Body of pancreas (tissue), 4 donors: Measurements from ENCODE around the gene CEP83. TPM values are rescaled to one million over a fixed set of nuclear protein-coding genes. Genes with fewer than 3 reads are reported as not detected.

Experiments
- ATAC-seq: fragments of 150-250 bp; one replicate; pipeline ENCODE4 v1.9.1; 2016
- DNase-seq, 4 donors: peaks; one replicate each; pipeline ENCODE4 v3.0.0-alpha.2; 2019
- H3K27ac ChIP-seq, 4 donors: fragments of 200-600 bp; sonication (generic); 1 replicate in 3 of 4; 2 replicates in 1 of 4; pipeline versions ENCODE4 v1.5.1 to v1.6.1; 2016 to 2019; ENCODE audit warnings: mild to moderate bottlenecking in 1 of 4, mixed read lengths in 1 of 4, moderate library complexity in 1 of 4
- H3K27me3 ChIP-seq, 2 donors: fragments of 200-600 bp; sonication (generic); one replicate each; pipeline ENCODE4 v1.6.0; 2016; ENCODE audit warnings: mild to moderate bottlenecking in 1 of 2
- H3K36me3 ChIP-seq, 2 donors: fragments of 200-600 bp; sonication (generic); replicated peaks in 1 of 2; 2 replicates each; pipeline ENCODE4 v1.5.1; 2016; ENCODE audit warnings: low read depth in 2 of 2; ENCODE audit not compliant: insufficient read depth in 1 of 2
- H3K4me1 ChIP-seq: fragments of 200-600 bp; sonication (generic); one replicate; pipeline ENCODE4 v1.6.0; 2016
- H3K4me3 ChIP-seq, 2 donors: fragments of 200-600 bp; sonication (generic); 1 replicate in 1 of 2; 2 replicates in 1 of 2; pipeline ENCODE4 v1.5.1; 2016 to 2019
- H3K9me3 ChIP-seq, 3 donors: fragments of 200-600 bp; sonication (generic); 1 replicate in 2 of 3; 2 replicates in 1 of 3; pipeline ENCODE4 v1.5.1; 2016
- CTCF ChIP-seq, 7 experiments: fragments of 450-650 bp in 4 of 7; fragments of 200-600 bp in 3 of 7; sonication (generic) in 3 of 7; IDR thresholded peaks; one replicate each; pipeline ENCODE4 v1.5.1; 2016 to 2019; ENCODE audit warnings: antibody characterized with exemption in 7 of 7
- POLR2A ChIP-seq, 3 donors: fragments of 450-650 bp; IDR thresholded peaks; one replicate each; pipeline ENCODE4 v1.6.1; 2016; ENCODE audit warnings: antibody characterized with exemption in 3 of 3, mild to moderate bottlenecking in 2 of 3
- WGBS, 2 donors: methylation state at CpG; one replicate each; pipeline ENCODE4 v1.1.5; 2017; 5-methylcytosine and 5-hydroxymethylcytosine counted together
- intact Hi-C: fragments of 100-400 bp; cut with DNase I; formaldehyde crosslinking; loops from one replicate; pipeline ENCODE4 v1.15.1; 2023
- total RNA-seq, 2 donors: library from RNA; depleted of rRNA; stranded (reverse); fragments of >200 nt; gene quantifications; one replicate each; pipeline ENCODE4 v1.1.0, GENCODE V29; 2016

CEP83 gene
- total RNA-seq, result 10 to 100 TPM; 41.8 to 48.1 TPM

- peak; percentile 99 for ATAC-seq
- Histone ChIP-seq H3K4me1 (peaks cover 26% of the 10 kb centered on the region), H3K9me3 (no peaks in the 10 kb centered on the region), H3K4me3 (peak within 1 kb of the TSS; percentile 44 to 82), H3K27me3 (no peaks in the 10 kb centered on the region), H3K27ac (peak within 1 kb of the TSS; percentile 83 to 93 (median 88)), H3K36me3 (no peaks in the 10 kb centered on the region)
- intact Hi-C loops, result no loop called here
- WGBS, 2 donors, result 0% methylated on average over 22 to 77 of the region's 77 CpGs
- peak; percentile 94 to 96 (median 96) for DNase-seq
- peak; percentile 71 to 91 (median 88) for TF ChIP-seq POLR2A (IDR thresholded peaks at IDR 0.05)
- TF ChIP-seq CTCF (IDR thresholded peaks at IDR 0.05), result peak in 2 of 7 experiments; percentile 4 to 6
These were observed at the start of gene CEP83 for GRCh38 chr12:94459728-94460615. CEP83 (minus strand) TSS chr12:94459867; CDS start chr12:94412490, 47,377 bp downstream.

GRCh38 chr12:94509317-94509716 lies 49.6 kb upstream of the CEP83 start:
- H3K4me3 ChIP-seq, result no peak overlapping the region
- no peaks in the 10 kb centered on the region for H3K36me3 ChIP-seq
- intact Hi-C loops, result no loop called here
- no peak overlapping the region for H3K27ac ChIP-seq
- WGBS, 2 donors, result 74 to 81% methylated on average over 3 of the region's 3 CpGs
- H3K9me3 ChIP-seq, result no peaks in the 10 kb centered on the region
- TF ChIP-seq POLR2A (IDR thresholded peaks at IDR 0.05) (no peak), CTCF (IDR thresholded peaks at IDR 0.05) (no peak)
- no peak for DNase-seq
- ATAC-seq, result no peak
- no peaks in the 10 kb centered on the region for H3K4me1 ChIP-seq
- no peaks in the 10 kb centered on the region for H3K27me3 ChIP-seq

GRCh38 chr12:94507455-94507854 lies 47.8 kb upstream of the CEP83 start:
- Histone ChIP-seq H3K27me3 (no peaks in the 10 kb centered on the region), H3K9me3 (no peaks in the 10 kb centered on the region), H3K27ac (no peak overlapping the region), H3K4me1 (no peaks in the 10 kb centered on the region), H3K4me3 (no peak overlapping the region), H3K36me3 (no peaks in the 10 kb centered on the region)
- TF ChIP-seq POLR2A (IDR thresholded peaks at IDR 0.05), result no peak
- no peak for TF ChIP-seq CTCF (IDR thresholded peaks at IDR 0.05)
- WGBS, 2 donors, result 72 to 74% methylated on average over 3 of the region's 3 CpGs
- no peak for ATAC-seq
- DNase-seq, result no peak
- intact Hi-C loops, result no loop called here

GRCh38 chr12:94504386-94504785 lies 44.7 kb upstream of the CEP83 start:
- Histone ChIP-seq H3K4me3 (no peak overlapping the region), H3K4me1 (no peaks in the 10 kb centered on the region), H3K27me3 (no peaks in the 10 kb centered on the region), H3K27ac (no peak overlapping the region), H3K36me3 (no peaks in the 10 kb centered on the region), H3K9me3 (no peaks in the 10 kb centered on the region)
- TF ChIP-seq CTCF (IDR thresholded peaks at IDR 0.05), result no peak
- no peak for TF ChIP-seq POLR2A (IDR thresholded peaks at IDR 0.05)
- ATAC-seq (no peak), DNase-seq (no peak)
- WGBS, 2 donors, result 50 to 74% methylated on average over 1 of the region's 1 CpG
- intact Hi-C loops, result no loop called here
